A549 (cell line): ENCODE data around the gene CUX1.

Experiments used
- NPAS2 ChIP-seq: fragments of 250-450 bp; sonication (Bioruptor Pico); IDR thresholded peaks from 2 replicates; pipeline ENCODE4 v1.8.0; 2022; ENCODE audit warnings: mild to moderate bottlenecking, moderate library complexity, borderline replicate concordance
- TF ChIP-seq, protein P1 (sequence below): fragments of >200 bp; sonication (Bioruptor Twin); formaldehyde crosslinking; IDR thresholded peaks from 3 replicates; pipeline ENCODE4 v1.5.1; 2016

DNA sequence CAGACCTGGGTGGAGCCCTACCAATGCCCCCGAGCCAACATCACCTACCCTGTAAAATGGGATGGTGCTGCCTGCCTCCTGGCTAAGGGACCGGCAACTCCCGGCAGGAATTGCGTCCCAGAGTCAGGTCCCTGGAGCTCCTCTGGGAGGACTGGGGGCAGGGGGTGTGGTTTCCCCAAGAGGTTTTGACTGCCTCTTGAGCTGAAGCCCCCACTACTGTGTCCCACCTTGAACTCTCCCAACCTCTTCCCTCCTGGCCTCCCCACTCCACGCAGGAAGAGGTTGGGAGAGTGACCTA lies 470.5 kb downstream of the CUX1 start:
- TF ChIP-seq, protein P1, sequence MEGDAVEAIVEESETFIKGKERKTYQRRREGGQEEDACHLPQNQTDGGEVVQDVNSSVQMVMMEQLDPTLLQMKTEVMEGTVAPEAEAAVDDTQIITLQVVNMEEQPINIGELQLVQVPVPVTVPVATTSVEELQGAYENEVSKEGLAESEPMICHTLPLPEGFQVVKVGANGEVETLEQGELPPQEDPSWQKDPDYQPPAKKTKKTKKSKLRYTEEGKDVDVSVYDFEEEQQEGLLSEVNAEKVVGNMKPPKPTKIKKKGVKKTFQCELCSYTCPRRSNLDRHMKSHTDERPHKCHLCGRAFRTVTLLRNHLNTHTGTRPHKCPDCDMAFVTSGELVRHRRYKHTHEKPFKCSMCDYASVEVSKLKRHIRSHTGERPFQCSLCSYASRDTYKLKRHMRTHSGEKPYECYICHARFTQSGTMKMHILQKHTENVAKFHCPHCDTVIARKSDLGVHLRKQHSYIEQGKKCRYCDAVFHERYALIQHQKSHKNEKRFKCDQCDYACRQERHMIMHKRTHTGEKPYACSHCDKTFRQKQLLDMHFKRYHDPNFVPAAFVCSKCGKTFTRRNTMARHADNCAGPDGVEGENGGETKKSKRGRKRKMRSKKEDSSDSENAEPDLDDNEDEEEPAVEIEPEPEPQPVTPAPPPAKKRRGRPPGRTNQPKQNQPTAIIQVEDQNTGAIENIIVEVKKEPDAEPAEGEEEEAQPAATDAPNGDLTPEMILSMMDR, result no peak
- TF ChIP-seq NPAS2, result no peak
